Stimulated activated naive B cell treated with anti-CD40 and anti-IgM and Interleukin-4, amounts not matched to agents 10 μg/mL and 1 μg/mL and 100 μg/mL, for 72 hours (primary cell): ENCODE measurements around the gene TAOK1.

Experiments
- ATAC-seq, 2 donors: fragments of 150-1000 bp; cut with Tn5 transposase; replicated peaks; 2 replicates each; pipeline ENCODE4 v1.10.0; 2021; ENCODE audit warnings: moderate library complexity in 1 of 2
- DNase-seq: peaks from one replicate; pipeline ENCODE4 v3.0.0; 2021
- H3K27ac Mint-ChIP-seq: one replicate; pipeline ENCODE4 v1.8.0; 2022; ENCODE audit warnings: mild to moderate bottlenecking, mixed read lengths
- H3K27me3 Mint-ChIP-seq, 2 donors: one replicate each; pipeline ENCODE4 v1.8.0; 2022; ENCODE audit warnings: mixed read lengths in 2 of 2
- H3K36me3 Mint-ChIP-seq, 2 donors: one replicate each; pipeline ENCODE4 v1.8.0; 2022; ENCODE audit warnings: mixed read lengths in 2 of 2, mild to moderate bottlenecking in 1 of 2
- H3K4me1 Mint-ChIP-seq, 2 donors: one replicate each; pipeline ENCODE4 v1.8.0; 2022; ENCODE audit warnings: mixed read lengths in 2 of 2, mild to moderate bottlenecking in 1 of 2
- H3K4me3 Mint-ChIP-seq, 2 donors: one replicate each; pipeline ENCODE4 v1.8.0; 2022; ENCODE audit warnings: mild to moderate bottlenecking in 2 of 2, mixed read lengths in 2 of 2, moderate library complexity in 1 of 2
- H3K9me3 Mint-ChIP-seq, 2 donors: one replicate each; pipeline ENCODE4 v1.8.0; 2022; ENCODE audit warnings: mixed read lengths in 2 of 2, mild to moderate bottlenecking in 1 of 2

The TAOK1 gene

DNA sequence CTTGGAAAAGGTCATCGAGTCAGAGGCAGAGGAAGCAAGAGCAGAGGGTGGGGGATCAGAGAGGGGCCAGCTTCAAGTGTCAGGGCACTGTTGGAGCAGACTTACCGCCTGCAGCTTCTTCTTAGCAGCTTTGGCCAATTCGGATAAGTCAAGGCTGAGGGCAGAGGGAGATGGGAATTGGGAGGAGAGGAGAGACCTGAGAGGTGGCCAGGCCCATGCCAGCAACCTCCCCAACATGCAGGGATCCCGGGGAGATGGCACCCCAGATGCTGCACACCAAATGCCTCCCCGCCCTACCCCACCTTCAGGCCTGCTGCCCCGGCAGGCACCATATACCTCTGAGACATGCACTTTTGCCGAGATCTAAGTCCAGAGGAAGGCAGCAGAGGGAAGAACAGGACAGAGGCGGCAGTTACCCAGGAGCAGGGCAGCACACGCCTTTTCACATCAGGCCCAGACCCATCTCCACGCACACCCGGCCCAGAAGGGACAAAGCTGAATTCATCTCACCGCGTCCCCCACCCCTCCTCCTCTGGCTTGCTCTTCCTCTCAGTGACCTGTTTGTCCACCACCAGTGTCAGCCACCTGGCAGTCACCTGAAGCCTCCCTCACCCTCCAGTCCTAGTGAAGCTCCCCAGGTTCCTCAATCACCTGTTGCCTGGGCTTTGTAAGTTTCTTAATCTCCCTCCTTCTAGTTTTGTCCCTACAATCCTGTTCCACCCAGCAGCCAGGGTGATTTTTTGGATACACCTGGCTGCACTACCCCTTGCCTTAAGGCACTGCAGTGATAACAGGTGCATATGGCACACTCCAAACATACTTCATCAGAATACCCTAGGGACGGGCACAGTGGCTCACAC is 188.7 kb downstream of the TAOK1 start:
- no peak overlapping the region for H3K27ac Mint-ChIP-seq

DNA sequence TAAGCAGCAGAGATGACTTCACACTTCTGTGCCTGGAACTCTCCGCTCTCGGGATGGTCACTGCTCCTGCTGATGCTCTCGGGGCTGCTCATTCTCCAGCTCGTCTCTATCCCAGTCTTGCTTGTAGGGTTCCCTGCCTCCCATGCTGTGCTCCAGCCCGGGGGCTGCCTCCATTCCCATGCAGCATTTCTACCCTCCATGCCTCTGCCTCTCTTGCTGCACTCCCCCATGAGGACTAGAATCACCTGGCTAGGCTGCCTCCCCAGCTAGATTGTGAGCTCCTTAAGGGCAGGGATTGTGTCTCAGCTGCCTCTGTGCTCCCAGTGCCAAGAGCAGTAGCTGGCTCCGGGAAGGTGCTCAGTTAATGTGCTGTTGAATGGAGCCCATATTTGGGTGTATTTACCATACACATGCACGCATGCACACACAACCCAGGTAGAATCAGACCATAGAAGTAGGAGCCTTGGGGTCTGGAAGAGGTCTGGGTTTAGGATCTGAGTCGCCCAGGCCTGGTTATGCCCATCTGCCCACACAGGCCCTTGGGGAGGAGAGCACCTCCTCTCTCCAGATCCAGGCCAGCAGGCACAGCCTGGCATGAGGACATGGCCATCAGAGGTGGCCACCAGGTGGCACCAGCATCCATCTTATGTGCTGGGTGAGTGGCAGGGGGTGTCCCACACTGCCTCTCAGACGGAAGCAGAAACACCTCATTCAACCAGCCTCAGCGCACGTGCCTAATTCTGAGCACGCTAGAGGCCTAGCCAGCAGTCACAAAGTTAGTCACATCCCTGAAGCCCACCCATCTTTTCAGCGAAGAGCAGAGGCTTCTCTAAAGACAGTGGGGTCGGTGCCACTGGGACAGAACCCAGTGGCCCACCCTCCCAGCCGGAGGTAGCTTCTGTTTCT is 190.0 kb downstream of the TAOK1 start:
- ATAC-seq (peak; percentile 97 to 99), DNase-seq (peak; percentile 84)
- Mint-ChIP-seq H3K9me3 (peaks cover 2 to 4% of the 10 kb centered on the region in 2 donors), H3K4me3 (no peak overlapping the region), H3K4me1 (peaks cover 36 to 38% of the 10 kb centered on the region in 2 donors), H3K36me3 (peaks cover 51 to 61% of the 10 kb centered on the region in 2 donors), H3K27me3 (no peaks in the 10 kb centered on the region), H3K27ac (peak overlapping the region; percentile 84)

More for the DNA sequence above, 188.7 kb downstream of the TAOK1 start:
- Mint-ChIP-seq H3K4me3 (no peak overlapping the region), H3K36me3 (peaks cover 63 to 70% of the 10 kb centered on the region in 2 donors), H3K9me3 (peaks cover 2 to 4% of the 10 kb centered on the region in 2 donors), H3K27me3 (no peaks in the 10 kb centered on the region), H3K4me1 (peaks cover 31 to 38% of the 10 kb centered on the region in 2 donors)
- ATAC-seq (no peak), DNase-seq (no peak)

DNA sequence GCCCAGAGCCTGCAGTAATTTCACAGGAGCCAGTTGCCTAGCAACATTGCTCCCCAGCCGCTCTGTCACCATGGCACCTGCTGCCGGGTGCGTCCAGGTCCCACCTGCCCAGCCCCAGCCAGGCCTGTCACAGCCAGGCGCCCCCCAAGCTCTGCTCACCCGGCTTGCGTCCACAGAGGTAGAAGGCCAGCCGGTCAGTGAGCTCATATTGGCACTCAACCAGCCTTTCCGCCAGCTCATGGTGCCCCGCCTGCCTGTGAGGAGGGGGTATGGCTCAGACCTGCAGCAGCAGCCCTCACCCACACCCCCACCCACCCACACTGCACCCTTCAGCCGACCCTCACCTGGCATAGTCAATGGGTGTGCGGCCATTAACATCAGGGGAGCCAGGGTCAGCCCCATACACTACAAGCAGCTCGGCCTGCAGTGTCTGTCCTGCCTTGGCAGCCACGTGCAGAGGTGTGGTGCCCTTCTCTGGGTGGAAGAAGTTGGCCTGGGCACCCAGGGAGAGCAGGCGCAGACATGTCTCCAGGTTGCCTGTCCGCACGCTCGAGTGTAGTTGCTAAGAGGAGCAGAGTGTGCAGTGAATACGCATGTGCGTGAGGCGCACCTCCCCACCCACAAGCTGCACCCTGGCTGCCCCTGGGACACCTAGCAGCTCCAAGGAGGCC is 191.6 kb downstream of the TAOK1 start:
- H3K36me3 Mint-ChIP-seq, result peaks cover 45 to 52% of the 10 kb centered on the region in 2 donors
- no peaks in the 10 kb centered on the region for H3K27me3 Mint-ChIP-seq
- no peak for DNase-seq
- H3K9me3 Mint-ChIP-seq, result peaks cover 2 to 4% of the 10 kb centered on the region in 2 donors
- no peak overlapping the region for H3K27ac Mint-ChIP-seq
- no peak overlapping the region for H3K4me3 Mint-ChIP-seq
- no peak for ATAC-seq
- H3K4me1 Mint-ChIP-seq, result peaks cover 33 to 44% of the 10 kb centered on the region in 2 donors

DNA sequence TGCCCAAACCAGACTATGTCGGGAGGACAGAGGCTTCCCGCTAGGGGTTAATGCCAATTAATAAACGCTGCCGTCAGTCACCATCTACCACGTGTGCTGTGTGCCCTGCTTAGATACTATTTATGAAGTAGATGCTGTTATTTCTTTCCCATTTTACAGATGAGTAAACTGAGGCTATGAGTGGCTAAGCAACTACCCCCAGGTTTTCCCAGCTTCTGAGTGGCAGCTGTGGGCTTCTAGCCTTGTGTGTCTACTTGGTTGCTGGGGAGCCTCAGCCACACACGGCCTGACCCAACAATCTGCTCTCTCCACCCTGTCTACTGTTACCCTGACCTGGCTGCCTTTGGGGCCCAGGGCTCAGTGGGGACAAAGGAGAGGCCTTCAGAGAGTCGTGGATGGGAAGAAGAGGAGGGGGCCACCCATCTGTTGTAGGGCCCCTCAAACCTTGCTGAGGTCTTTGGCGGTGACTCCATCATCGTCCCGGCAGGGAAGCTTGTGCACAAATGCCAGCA is 192.1 kb downstream of the TAOK1 start:
- H3K36me3 Mint-ChIP-seq, result peaks cover 45 to 52% of the 10 kb centered on the region in 2 donors
- no peak for ATAC-seq

DNA sequence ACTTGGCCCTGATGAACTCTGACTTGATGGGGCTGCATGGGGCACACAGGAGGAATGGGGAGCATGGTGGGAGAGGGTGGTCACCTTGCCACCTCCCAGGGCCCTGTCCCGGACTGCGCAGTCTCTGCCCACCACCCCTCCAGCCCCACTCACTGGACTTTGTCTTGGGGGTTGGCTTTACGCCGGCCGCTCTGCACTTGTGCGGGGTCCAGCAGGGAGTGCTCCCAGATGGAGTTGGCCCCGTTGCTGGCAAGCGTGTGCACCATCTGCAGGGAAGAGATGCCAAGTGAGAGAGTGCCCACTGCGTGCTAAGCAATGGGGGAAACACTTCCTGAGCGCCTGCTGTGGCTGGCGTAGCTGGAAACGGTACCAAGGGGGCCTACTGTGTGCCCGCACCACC is 192.6 kb downstream of the TAOK1 start:
- H3K27ac Mint-ChIP-seq, result no peak overlapping the region
- H3K36me3 Mint-ChIP-seq, result peaks cover 42 to 50% of the 10 kb centered on the region in 2 donors
- H3K4me1 Mint-ChIP-seq, result peaks cover 39 to 55% of the 10 kb centered on the region in 2 donors

More for the DNA sequence above, 192.1 kb downstream of the TAOK1 start:
- Mint-ChIP-seq H3K4me1 (peaks cover 35 to 50% of the 10 kb centered on the region in 2 donors), H3K9me3 (peaks cover 2 to 4% of the 10 kb centered on the region in 2 donors), H3K27ac (peak overlapping the region; percentile 9), H3K4me3 (no peak overlapping the region), H3K27me3 (no peaks in the 10 kb centered on the region)
- no peak for DNase-seq

DNA sequence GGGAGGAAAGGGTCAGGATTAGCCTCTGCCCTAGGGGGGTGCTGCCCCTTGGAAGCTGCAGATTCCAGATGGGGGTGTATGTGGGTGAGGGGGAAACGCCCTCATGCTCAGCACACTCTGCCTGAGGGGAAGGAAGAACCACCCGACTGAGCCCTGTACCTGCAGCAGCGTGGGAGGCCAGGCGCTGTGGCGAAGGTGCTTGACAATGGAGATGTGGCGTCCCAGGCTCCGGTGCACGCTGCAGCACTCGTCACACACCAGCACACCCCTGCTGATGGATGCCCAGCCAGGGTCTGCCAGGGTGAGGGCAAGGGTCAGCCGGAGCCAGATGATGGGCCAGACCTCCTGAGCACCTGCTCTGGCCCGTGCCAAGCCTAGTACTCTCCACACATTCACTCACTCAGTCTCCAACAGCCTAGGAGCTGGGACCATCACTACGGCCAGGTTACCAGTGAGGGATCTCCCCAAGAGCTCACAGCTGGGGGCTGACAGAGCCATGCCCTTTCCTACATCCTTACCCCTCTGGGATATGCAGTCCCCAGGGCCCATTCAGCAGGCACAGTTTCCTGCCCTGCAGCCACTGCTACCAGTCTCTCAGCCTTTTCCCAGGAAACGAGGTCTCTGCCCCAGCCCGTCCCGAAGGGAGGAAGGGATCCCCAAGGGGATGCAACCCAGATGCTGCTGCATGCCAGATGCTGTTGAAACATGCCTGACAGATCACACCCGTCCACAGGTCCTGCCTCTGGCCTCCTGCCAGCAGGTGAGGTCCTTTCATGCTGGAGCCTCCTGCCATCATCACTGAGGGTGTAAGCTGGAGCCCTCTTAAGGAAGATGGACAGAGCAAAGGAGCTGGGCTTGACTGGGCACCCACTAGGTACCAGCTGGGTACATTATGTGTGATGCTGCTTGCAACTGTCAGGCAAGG is 193.4 kb downstream of the TAOK1 start:
- H3K4me3 Mint-ChIP-seq, result peak overlapping the region in 1 of 2 donors; percentile 11
- H3K27me3 Mint-ChIP-seq, result no peaks in the 10 kb centered on the region
- peaks cover 44 to 63% of the 10 kb centered on the region in 2 donors for H3K4me1 Mint-ChIP-seq
- peak overlapping the region; percentile 83 for H3K27ac Mint-ChIP-seq
- H3K36me3 Mint-ChIP-seq, result peaks cover 35 to 43% of the 10 kb centered on the region in 2 donors
- ATAC-seq (no peak), DNase-seq (no peak)
- peaks cover 2 to 4% of the 10 kb centered on the region in 2 donors for H3K9me3 Mint-ChIP-seq

More for the DNA sequence above, 192.6 kb downstream of the TAOK1 start:
- DNase-seq (no peak), ATAC-seq (no peak)
- H3K9me3 Mint-ChIP-seq, result peaks cover 2 to 4% of the 10 kb centered on the region in 2 donors
- no peak overlapping the region for H3K4me3 Mint-ChIP-seq
- H3K27me3 Mint-ChIP-seq, result no peaks in the 10 kb centered on the region

DNA sequence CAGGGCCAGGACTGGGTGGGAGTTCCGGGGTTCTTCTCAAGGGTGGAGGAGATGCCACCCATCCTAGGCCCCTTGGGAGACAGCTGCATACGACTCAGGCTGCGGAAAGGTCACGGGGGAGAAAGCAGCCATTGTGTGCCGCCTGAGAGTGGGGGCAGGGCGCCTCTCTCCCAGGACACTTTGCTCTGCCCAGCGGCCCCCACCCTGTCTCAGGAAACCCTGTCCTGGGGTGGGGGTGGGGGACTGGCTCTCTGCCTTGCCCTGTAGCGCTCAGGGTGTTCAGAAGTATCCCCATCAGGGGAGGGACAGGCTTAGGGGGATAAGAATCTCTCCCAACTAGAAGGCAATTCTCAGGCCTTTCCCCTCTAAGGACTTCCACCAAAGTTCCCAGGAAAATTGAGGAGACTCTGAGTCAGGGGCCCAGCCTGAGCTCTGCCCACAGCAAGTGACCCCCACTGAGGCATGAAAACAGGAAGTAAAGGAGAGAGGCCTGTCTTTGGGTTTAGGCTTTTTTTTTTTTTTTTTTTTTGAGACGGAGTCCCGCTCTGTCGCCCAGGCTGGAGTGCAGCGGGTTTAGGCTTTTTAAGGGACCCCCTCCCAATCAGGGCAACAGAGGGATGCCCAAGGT is 194.4 kb downstream of the TAOK1 start:
- DNase-seq, result no peak
- Mint-ChIP-seq H3K27ac (peak overlapping the region; percentile 83), H3K4me1 (peaks cover 44 to 64% of the 10 kb centered on the region in 2 donors), H3K36me3 (peaks cover 32 to 38% of the 10 kb centered on the region in 2 donors), H3K4me3 (peak overlapping the region; percentile 11 to 60), H3K27me3 (no peaks in the 10 kb centered on the region), H3K9me3 (peaks cover 2 to 4% of the 10 kb centered on the region in 2 donors)
- no peak for ATAC-seq

DNA sequence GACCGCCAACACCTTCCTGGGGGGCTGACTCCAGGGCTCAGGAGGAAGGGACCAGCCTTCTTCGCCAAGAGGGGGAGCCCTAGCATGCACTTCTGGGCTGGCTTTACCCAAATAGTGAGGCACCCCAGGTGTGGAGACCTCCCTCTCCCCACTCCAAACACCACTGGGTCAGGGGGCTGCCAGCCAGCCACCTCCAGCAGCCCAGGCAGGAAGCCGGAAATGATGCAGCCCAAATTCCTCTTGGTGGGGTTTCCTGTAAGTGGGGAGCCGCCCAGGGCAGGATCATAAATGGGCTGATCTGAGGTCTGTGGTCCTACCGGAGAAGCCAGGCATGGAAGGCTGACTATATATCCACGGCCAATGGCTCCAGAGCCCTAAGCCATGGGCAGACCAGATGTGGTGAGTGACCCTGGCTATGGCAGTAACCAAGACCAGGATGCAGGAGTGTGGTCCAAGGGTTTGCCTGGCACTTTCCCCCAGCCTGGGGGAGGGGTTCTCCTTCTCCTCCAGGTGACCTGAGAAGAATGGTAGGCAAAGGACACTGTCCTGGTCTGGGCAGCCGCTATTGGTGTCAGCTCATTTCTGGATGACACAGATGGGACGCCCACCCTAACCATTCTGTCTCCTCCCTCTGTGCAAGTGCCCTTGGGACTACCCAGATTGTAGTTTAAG is 195.1 kb downstream of the TAOK1 start:
- H3K36me3 Mint-ChIP-seq, result peaks cover 28 to 32% of the 10 kb centered on the region in 2 donors
- H3K9me3 Mint-ChIP-seq, result peaks cover 2 to 3% of the 10 kb centered on the region in 2 donors
- DNase-seq (no peak), ATAC-seq (no peak)
- peak overlapping the region; percentile 83 for H3K27ac Mint-ChIP-seq
- peak overlapping the region in 1 of 2 donors; percentile 60 for H3K4me3 Mint-ChIP-seq
- peaks cover 42 to 66% of the 10 kb centered on the region in 2 donors for H3K4me1 Mint-ChIP-seq
- H3K27me3 Mint-ChIP-seq, result no peaks in the 10 kb centered on the region

DNA sequence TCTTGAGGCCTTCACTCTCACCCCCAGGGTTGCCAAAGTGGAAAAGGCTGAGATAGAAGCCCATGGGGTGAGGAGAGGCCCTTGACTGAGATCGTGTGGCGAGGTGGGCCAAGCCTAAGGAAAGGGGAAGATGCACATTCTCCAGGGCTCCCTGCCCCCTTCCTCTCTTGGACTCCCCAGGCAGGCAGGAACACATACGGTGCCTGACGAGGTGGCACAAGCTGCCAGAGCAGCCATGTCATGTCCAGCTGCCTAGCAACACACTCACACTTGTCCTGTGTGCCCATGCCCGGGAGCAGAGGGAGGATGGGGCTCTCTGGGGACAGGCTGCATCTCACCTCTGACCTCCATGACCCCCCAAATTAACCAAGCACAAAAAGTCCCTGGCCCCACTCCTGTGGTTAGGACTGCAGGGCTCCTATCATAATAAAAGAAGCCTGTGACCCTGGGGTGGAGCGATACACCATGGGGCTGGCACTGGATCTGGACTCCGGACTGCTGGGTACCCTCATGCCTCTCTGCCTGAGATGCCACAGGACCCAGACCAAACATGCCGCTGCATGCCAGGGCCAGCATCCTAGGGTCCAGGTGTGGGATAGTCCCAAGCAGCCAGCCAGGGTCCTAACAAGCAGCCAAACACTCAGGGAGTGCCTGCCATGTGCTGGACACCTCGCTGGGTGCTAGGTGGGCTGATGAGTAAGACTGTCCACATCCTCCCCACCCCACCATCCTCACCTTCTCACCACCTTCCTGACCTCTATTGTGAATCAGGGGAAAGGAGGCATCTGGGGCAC is 196.7 kb downstream of the TAOK1 start:
- ATAC-seq (no peak), DNase-seq (no peak)
- Mint-ChIP-seq H3K27me3 (no peaks in the 10 kb centered on the region), H3K27ac (peak overlapping the region; percentile 20), H3K4me1 (peaks cover 45 to 71% of the 10 kb centered on the region in 2 donors), H3K9me3 (no peaks in the 10 kb centered on the region), H3K36me3 (peaks cover 20% of the 10 kb centered on the region in 2 donors), H3K4me3 (no peak overlapping the region)

DNA sequence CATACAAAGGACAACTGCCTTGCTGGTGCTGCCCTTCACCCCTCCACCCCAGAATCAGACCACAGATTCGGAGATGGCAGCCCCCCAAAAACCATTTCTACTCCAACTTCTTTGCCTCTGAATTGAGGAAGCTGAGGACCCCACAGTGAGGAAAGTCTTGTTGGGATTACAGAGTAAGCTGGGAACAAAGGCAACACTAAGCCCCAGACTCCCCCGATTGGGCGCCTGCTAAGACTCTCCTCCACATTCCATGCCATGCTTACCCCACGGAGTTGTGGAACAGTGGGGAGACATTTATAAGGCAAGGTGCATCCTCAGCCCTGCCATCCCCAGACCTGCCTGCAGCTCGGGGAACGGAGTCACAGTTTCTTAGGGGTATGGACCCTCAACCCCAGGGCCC is 197.4 kb downstream of the TAOK1 start:
- Mint-ChIP-seq H3K4me1 (peaks cover 50 to 78% of the 10 kb centered on the region in 2 donors), H3K27me3 (no peaks in the 10 kb centered on the region), H3K27ac (peak overlapping the region; percentile 86), H3K4me3 (peak overlapping the region; percentile 89), H3K9me3 (no peaks in the 10 kb centered on the region), H3K36me3 (peaks cover 13 to 15% of the 10 kb centered on the region in 2 donors)
- ATAC-seq, result no peak
- no peak for DNase-seq

DNA sequence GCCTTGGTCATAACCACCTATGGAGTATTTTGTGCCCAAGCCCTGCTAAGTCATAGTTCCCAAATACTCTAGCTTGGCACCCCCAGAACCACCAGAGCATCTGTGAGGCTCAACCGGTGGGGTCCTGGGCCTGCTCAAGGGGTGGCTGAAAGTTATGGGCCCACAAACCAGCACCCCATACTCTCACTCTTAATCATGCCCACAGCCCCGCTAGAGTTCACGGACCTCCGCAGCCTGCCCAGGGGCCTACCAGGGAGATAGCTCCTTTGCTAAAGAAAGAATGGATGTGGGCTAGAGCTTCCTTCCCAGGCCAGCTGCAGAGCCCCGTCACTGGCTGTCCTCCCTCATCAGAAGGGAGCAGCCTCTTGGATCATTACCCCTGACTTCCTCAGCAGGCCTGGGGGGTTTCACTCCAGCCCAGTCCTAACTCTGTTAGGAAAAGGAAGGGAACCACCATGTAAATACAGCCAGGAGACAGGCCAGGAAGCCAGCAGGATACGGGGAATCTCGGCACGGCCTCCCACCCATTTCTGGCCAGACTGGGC is 197.9 kb downstream of the TAOK1 start:
- H3K4me1 Mint-ChIP-seq, result peaks cover 52 to 82% of the 10 kb centered on the region in 2 donors
- H3K36me3 Mint-ChIP-seq, result peaks cover 9 to 10% of the 10 kb centered on the region in 2 donors
- no peaks in the 10 kb centered on the region for H3K9me3 Mint-ChIP-seq
- H3K4me3 Mint-ChIP-seq, result peak overlapping the region; percentile 89
- no peak for DNase-seq
- no peaks in the 10 kb centered on the region for H3K27me3 Mint-ChIP-seq
- peak overlapping the region; percentile 86 for H3K27ac Mint-ChIP-seq
- no peak for ATAC-seq
